ENCODE measurements around the gene NHLRC2.
A peak's percentile ranks its signal among the peaks of the same experiment; 100 is the strongest.

NHLRC2 gene

GRCh38 chr10:113849946-113850345 is 4.5 kb upstream of the NHLRC2 start:
- Histone ChIP-seq H3F3A (ENCODE audit: insufficient read depth, low read length) (0 out of 2 replicates have a peak, but pooled peaks cover 5% of the 10 kb centered on the region), H3K27me3 (ENCODE audit: insufficient read depth, low read length) (no peaks in the 10 kb centered on the region), H3K4me1 (ENCODE audit: insufficient read depth, low read length, severe bottlenecking) (peaks cover 47% of the 10 kb centered on the region), H3K4me2 (ENCODE audit: low read length) (peak overlapping the region; percentile 93), H3K4me3 (ENCODE audit: low read depth, low read length, poor library complexity, severe bottlenecking) (no peak overlapping the region), H3K79me2 (ENCODE audit: insufficient read depth, low read length) (no peaks in the 10 kb centered on the region), H3K27ac (ENCODE audit: low read depth, low read length, poor library complexity, severe bottlenecking) (no peak overlapping the region), H4K20me1 (ENCODE audit: insufficient read depth, low read length) (no peaks in the 10 kb centered on the region), H3K9me2 (ENCODE audit: low read depth, low read length) (no peaks in the 10 kb centered on the region), H2AFZ (ENCODE audit: low read length) (no peak overlapping the region), H3K9me3 (ENCODE audit: low read length) (no peaks in the 10 kb centered on the region), H3K36me3 (ENCODE audit: insufficient read depth, low read length) (peaks cover 14% of the 10 kb centered on the region; the same call in 1 of the 2 replicates), H3K9ac (ENCODE audit: low read length) (no peak overlapping the region)
- TF ChIP-seq CTCF (IDR thresholded peaks at IDR 0.05; ENCODE audit: low read length) (no peak), EZH2 (IDR thresholded peaks at IDR 0.05; ENCODE audit: borderline replicate concordance, low read length) (no peak)

- H3K4me1 ChIP-seq (ENCODE audit: insufficient read depth, low read length, severe bottlenecking): peaks cover 71% of the 10 kb centered on the region
- H3K9me2 ChIP-seq (ENCODE audit: low read depth, low read length): no peaks in the 10 kb centered on the region
- 0 out of 2 replicates have a peak, but pooled peaks cover 5% of the 10 kb centered on the region for H3F3A ChIP-seq (ENCODE audit: insufficient read depth, low read length)
- H3K36me3 ChIP-seq (ENCODE audit: insufficient read depth, low read length): peaks cover 6% of the 10 kb centered on the region; the same call in 1 of the 2 replicates
- peak overlapping the region; percentile 94 for H3K9ac ChIP-seq (ENCODE audit: low read length)
- H4K20me1 ChIP-seq (ENCODE audit: insufficient read depth, low read length): no peaks in the 10 kb centered on the region
- no peak for TF ChIP-seq EZH2 (IDR thresholded peaks at IDR 0.05; ENCODE audit: borderline replicate concordance, low read length)
- peak overlapping the region; percentile 92 for H3K4me3 ChIP-seq (ENCODE audit: low read depth, low read length, poor library complexity, severe bottlenecking)
- H3K4me2 ChIP-seq (ENCODE audit: low read length): peak overlapping the region; percentile 93
- H3K27ac ChIP-seq (ENCODE audit: low read depth, low read length, poor library complexity, severe bottlenecking): peak overlapping the region; percentile 76
- H2AFZ ChIP-seq (ENCODE audit: low read length): peak overlapping the region; percentile 10; the same call in 1 of the 2 replicates
- H3K9me3 ChIP-seq (ENCODE audit: low read length): no peaks in the 10 kb centered on the region
- H3K79me2 ChIP-seq (ENCODE audit: insufficient read depth, low read length): peaks cover 29% of the 10 kb centered on the region
- no peaks in the 10 kb centered on the region for H3K27me3 ChIP-seq (ENCODE audit: insufficient read depth, low read length)
These were observed 866 bp upstream of the NHLRC2 start for GRCh38 chr10:113853578-113854012.

GRCh38 chr10:113854761-113855588 is 514 bp downstream of the NHLRC2 start:
- peak overlapping the region; percentile 94 for H3K9ac ChIP-seq (ENCODE audit: low read length)
- no peaks in the 10 kb centered on the region for H3F3A ChIP-seq (ENCODE audit: insufficient read depth, low read length)
- no peaks in the 10 kb centered on the region for H3K27me3 ChIP-seq (ENCODE audit: insufficient read depth, low read length)
- H3K4me2 ChIP-seq (ENCODE audit: low read length): peak overlapping the region; percentile 93
- no peaks in the 10 kb centered on the region for H4K20me1 ChIP-seq (ENCODE audit: insufficient read depth, low read length)
- TF ChIP-seq EZH2 (IDR thresholded peaks at IDR 0.05; ENCODE audit: borderline replicate concordance, low read length) (no peak), CTCF (IDR thresholded peaks at IDR 0.05; ENCODE audit: low read length) (no peak)
- peaks cover 29% of the 10 kb centered on the region for H3K79me2 ChIP-seq (ENCODE audit: insufficient read depth, low read length)
- H2AFZ ChIP-seq (ENCODE audit: low read length): peak overlapping the region; percentile 95
- peaks cover 63% of the 10 kb centered on the region for H3K4me1 ChIP-seq (ENCODE audit: insufficient read depth, low read length, severe bottlenecking)
- H3K27ac ChIP-seq (ENCODE audit: low read depth, low read length, poor library complexity, severe bottlenecking): peak overlapping the region; percentile 76
- peaks cover 20% of the 10 kb centered on the region for H3K36me3 ChIP-seq (ENCODE audit: insufficient read depth, low read length)
- H3K4me3 ChIP-seq (ENCODE audit: low read depth, low read length, poor library complexity, severe bottlenecking): peak overlapping the region; percentile 92
- H3K9me2 ChIP-seq (ENCODE audit: low read depth, low read length): no peaks in the 10 kb centered on the region
- H3K9me3 ChIP-seq (ENCODE audit: low read length): no peaks in the 10 kb centered on the region
